Right cardiac atrium (tissue), 5 donors: Measurements from ENCODE around the gene PPP2R2B. TPM values are rescaled to one million over a fixed set of nuclear protein-coding genes. Genes with fewer than 3 reads are reported as not detected.
A peak's percentile ranks its signal among the peaks of the same experiment; 100 is the strongest.

ENCODE experiments used
- ATAC-seq, 2 donors: fragments of 200-7000 bp; cut with Tn5 transposase; one replicate each; pipeline versions ENCODE4 v1.8.0 to v1.9.1; 2020; ENCODE audit warnings: moderate library complexity in 2 of 2, mild to moderate bottlenecking in 1 of 2
- DNase-seq, 3 donors: peaks; one replicate each; pipeline ENCODE4 v3.0.0-alpha.2; 2020
- H3K27ac ChIP-seq: one replicate; pipeline ENCODE4 v1.5.1; 2013; ENCODE audit warnings: mild to moderate bottlenecking, low read length, control low read depth, moderate library complexity
- H3K27me3 ChIP-seq: one replicate; pipeline ENCODE4 v1.6.1; 2013; ENCODE audit not compliant: control insufficient read depth, insufficient read depth
- H3K4me1 ChIP-seq: one replicate; pipeline ENCODE4 v1.6.1; 2013; ENCODE audit warnings: low read length; ENCODE audit not compliant: control insufficient read depth, insufficient read depth
- H3K4me3 ChIP-seq: one replicate; pipeline ENCODE4 v1.5.1; 2013; ENCODE audit warnings: low read length, control low read depth
- H3K9me3 ChIP-seq: one replicate; pipeline ENCODE4 v1.6.1; 2013; ENCODE audit warnings: low read length; ENCODE audit not compliant: control insufficient read depth
- WGBS: extraction: QIAGEN DNeasy Blood & Tissue Kit; methylation state at CpG from one replicate; pipeline ENCODE4 v1.1.7; 2013; 5-methylcytosine and 5-hydroxymethylcytosine counted together
- intact Hi-C, 4 donors: fragments of 100-400 bp; cut with DNase I; formaldehyde crosslinking; loops; one replicate each; pipeline versions ENCODE4 v1.11.0 to v1.14.0; 2022 to 2023
- polyA plus RNA-seq: library from polyadenylated mRNA; stranded (reverse); fragments of 200-250 nt; gene quantifications from one replicate; pipeline ENCODE4 v1.2.3, GENCODE V29; 2013
- total RNA-seq, 4 donors: library from RNA; stranded (reverse); fragmentation: NEBNext Ultra II Directional; extraction: Animal tissue kit (Norgen Biotek cat#: 25700); gene quantifications; one replicate each; pipeline ENCODE4 v1.2.1, GENCODE V29; 2021
- donor health status: healthy with polysubstance abuse.
- donor health status: DM: no; HTN: yes; CAD: no.
- donor health status: DM: no; HTN: no; CAD: no.
- donor health status: DM: no; HTN: yes; CAD: no; lungs with severe emphysema.
- donor health status: DM: yes; HTN: yes; CAD: no.

PPP2R2B gene
- total and polyA plus RNA-seq, 5 donors: 3.0 to 9.0 (median 3.5) TPM

GRCh38 chr5:146758938-146759337, 119.6 kb downstream of the PPP2R2B start:
- intact Hi-C loops: no loop called here
- H3K27me3 ChIP-seq: peaks cover 2% of the 10 kb centered on the region

DNA sequence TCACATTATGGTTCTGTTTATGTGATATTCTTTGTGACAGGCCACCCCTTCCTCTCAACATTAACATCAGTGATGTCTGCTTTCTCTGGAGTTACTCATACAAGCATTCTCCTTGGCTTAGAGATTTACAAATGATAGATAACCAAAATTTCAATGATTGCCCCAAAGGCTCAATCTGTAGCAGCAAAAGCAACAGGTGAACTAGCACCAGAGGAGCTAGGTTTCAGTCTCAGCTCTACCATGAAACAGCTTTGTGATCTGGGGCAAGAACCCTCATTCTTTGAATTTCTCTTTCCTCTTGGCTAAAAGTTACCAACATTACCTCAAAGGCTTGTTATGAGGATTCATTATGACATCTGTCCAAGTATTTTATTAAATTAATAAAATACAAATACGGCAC, 120.5 kb downstream of the PPP2R2B start:
- Histone ChIP-seq H3K9me3 (no peaks in the 10 kb centered on the region), H3K4me1 (no peaks in the 10 kb centered on the region), H3K4me3 (no peak overlapping the region), H3K27me3 (peaks cover 2% of the 10 kb centered on the region), H3K27ac (no peak overlapping the region)
- intact Hi-C loops: no loop called here
- DNase-seq (no peak), ATAC-seq (no peak)
- WGBS: 60% methylated on average over 1 of the region's 1 CpG

More at GRCh38 chr5:146758938-146759337, 119.6 kb downstream of the PPP2R2B start:
- no peaks in the 10 kb centered on the region for H3K4me1 ChIP-seq
- H3K4me3 ChIP-seq: no peak overlapping the region
- DNase-seq (no peak), ATAC-seq (no peak)
- no peak overlapping the region for H3K27ac ChIP-seq
- no peaks in the 10 kb centered on the region for H3K9me3 ChIP-seq

- no peaks in the 10 kb centered on the region for H3K9me3 ChIP-seq
- H3K4me3 ChIP-seq: no peak overlapping the region
- intact Hi-C loops: no loop called here
- H3K27ac ChIP-seq: no peak overlapping the region
- DNase-seq: no peak
- no peaks in the 10 kb centered on the region for H3K4me1 ChIP-seq
- WGBS: 35% methylated on average over 1 of the region's 1 CpG
- H3K27me3 ChIP-seq: peaks cover 2% of the 10 kb centered on the region
- ATAC-seq: no peak
Measured at GRCh38 chr5:146756546-146756945, 122.0 kb downstream of the PPP2R2B start.

DNA sequence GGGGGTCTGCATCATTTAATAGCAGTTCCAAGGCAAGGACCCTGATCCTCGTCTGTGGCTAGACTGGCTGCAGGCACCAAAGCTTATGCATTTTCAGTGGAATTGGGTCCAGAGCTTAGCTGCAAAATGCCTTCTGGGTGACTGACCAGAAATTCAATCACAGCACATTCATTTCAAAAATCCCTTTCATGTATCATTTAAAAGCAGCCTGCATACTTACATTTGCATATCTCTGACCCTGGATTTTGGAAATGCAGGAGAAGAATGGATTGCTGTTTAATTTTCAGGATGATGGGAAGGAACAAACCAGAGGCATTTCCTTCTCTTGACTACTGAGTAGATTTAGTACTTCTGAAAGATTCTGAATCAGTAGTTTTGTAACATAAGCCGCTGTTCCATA, 122.8 kb downstream of the PPP2R2B start:
- Histone ChIP-seq H3K27me3 (peaks cover 2% of the 10 kb centered on the region), H3K4me1 (no peaks in the 10 kb centered on the region), H3K9me3 (no peaks in the 10 kb centered on the region), H3K4me3 (no peak overlapping the region), H3K27ac (no peak overlapping the region)
- intact Hi-C loops: no loop called here
- ATAC-seq (no peak), DNase-seq (no peak)
- 74% methylated on average over 2 of the region's 2 CpGs for WGBS

- Histone ChIP-seq H3K27ac (no peak overlapping the region), H3K9me3 (no peaks in the 10 kb centered on the region), H3K4me3 (no peak overlapping the region), H3K4me1 (no peaks in the 10 kb centered on the region), H3K27me3 (peaks cover 2% of the 10 kb centered on the region)
- intact Hi-C loops: no loop called here
- no peak for DNase-seq
- ATAC-seq: no peak
Measured at GRCh38 chr5:146754621-146755020, 123.9 kb downstream of the PPP2R2B start.

GRCh38 chr5:146753641-146754040, 124.9 kb downstream of the PPP2R2B start:
- Histone ChIP-seq H3K4me3 (no peak overlapping the region), H3K9me3 (no peaks in the 10 kb centered on the region), H3K4me1 (no peaks in the 10 kb centered on the region), H3K27me3 (peaks cover 2% of the 10 kb centered on the region), H3K27ac (no peak overlapping the region)
- intact Hi-C loops: no loop called here
- ATAC-seq: no peak
- 60% methylated on average over 2 of the region's 2 CpGs for WGBS
- no peak for DNase-seq

- DNase-seq (no peak), ATAC-seq (no peak)
- Histone ChIP-seq H3K4me3 (no peak overlapping the region), H3K9me3 (no peaks in the 10 kb centered on the region), H3K4me1 (no peaks in the 10 kb centered on the region), H3K27ac (no peak overlapping the region), H3K27me3 (peaks cover 2% of the 10 kb centered on the region)
- WGBS: 74% methylated on average over 3 of the region's 3 CpGs
- intact Hi-C loops: no loop called here
Measured at GRCh38 chr5:146751781-146752401, 126.7 kb downstream of the PPP2R2B start.

- intact Hi-C loops: no loop called here
- Histone ChIP-seq H3K4me1 (no peaks in the 10 kb centered on the region), H3K27me3 (peaks cover 2% of the 10 kb centered on the region), H3K4me3 (no peak overlapping the region), H3K27ac (no peak overlapping the region), H3K9me3 (no peaks in the 10 kb centered on the region)
- ATAC-seq: no peak
- DNase-seq: no peak
- WGBS: 61% methylated on average over 3 of the region's 3 CpGs
Measured at GRCh38 chr5:146751054-146751453, 127.5 kb downstream of the PPP2R2B start.

GRCh38 chr5:146748533-146748932, 130.0 kb downstream of the PPP2R2B start:
- 83% methylated on average over 1 of the region's 1 CpG for WGBS
- intact Hi-C loops: no loop called here
- DNase-seq (no peak), ATAC-seq (no peak)
- no peaks in the 10 kb centered on the region for H3K4me1 ChIP-seq
- H3K27me3 ChIP-seq: no peaks in the 10 kb centered on the region
- no peak overlapping the region for H3K4me3 ChIP-seq
- H3K9me3 ChIP-seq: no peaks in the 10 kb centered on the region
- H3K27ac ChIP-seq: no peak overlapping the region

DNA sequence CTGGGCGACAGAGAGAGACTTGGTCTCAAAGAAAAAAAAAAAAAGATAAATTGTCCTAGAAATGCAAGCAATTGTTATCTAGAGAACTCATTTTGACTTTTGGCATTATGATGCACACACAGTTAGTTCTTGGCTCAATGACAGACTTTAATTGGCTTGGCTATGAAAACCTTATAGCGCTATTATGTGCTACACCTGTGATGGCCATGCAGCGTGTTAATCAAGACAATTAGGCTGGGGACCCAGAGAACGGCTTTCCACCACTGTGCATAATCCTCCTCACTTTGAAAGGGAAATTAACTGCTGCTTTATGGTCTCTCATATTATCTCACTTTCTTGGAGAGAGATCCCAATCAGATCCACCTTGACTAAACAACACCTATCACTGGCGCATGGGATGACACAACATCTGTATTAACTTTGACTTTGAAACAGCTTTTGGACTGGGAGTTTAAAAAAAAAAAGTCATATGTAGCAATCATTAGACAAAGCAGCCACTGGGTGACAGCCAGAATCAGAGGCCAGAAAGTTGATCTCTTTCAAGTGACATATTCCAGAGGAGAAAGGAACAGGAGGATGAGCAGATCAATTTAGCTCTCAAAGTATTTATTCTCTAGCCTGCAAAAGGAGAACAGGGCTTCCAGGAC, 132.5 kb downstream of the PPP2R2B start:
- intact Hi-C loops: no loop called here
- Histone ChIP-seq H3K4me3 (no peak overlapping the region), H3K27ac (no peak overlapping the region), H3K27me3 (no peaks in the 10 kb centered on the region), H3K9me3 (no peaks in the 10 kb centered on the region), H3K4me1 (no peaks in the 10 kb centered on the region)
- DNase-seq (no peak), ATAC-seq (no peak)
- 48% methylated on average over 5 of the region's 5 CpGs for WGBS

DNA sequence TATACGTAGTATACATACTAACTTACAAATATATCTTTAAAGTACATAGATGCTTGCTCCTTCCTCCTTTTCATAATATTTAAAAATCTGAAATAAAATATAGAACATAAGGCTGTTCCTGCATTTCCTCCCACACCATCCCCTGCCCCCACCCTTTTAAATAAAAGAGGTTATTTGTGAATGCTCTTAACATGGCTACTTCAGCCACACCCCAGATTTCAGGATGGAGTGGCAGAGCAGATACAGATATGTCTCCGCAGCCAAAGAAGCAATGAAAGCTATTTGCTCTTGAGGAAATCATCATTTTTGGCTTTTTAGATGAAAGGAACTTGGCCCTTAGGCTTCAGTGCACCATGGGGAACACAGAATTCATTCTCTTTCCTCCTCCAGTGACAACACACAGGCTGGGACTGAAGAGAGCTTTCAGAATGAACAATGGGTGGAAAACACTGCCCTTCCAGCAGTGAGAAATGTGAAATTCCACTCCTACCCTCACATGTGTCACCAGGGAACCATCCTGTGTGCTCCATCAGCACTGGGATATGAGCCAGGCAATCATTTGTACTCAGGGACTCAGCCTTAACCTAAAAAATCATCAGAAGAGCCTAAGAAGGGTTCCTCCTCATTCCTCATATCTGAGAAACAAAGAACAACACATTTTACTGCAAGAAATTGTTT, 134.3 kb downstream of the PPP2R2B start:
- H3K27me3 ChIP-seq: no peaks in the 10 kb centered on the region
- no peaks in the 10 kb centered on the region for H3K9me3 ChIP-seq
- intact Hi-C loops: no loop called here
- ATAC-seq (peak in 1 of 2 donors; percentile 54), DNase-seq (no peak)
- 67% methylated on average over 2 of the region's 2 CpGs for WGBS
- no peak overlapping the region for H3K27ac ChIP-seq
- H3K4me3 ChIP-seq: no peak overlapping the region
- no peaks in the 10 kb centered on the region for H3K4me1 ChIP-seq
